ENCODE results near the gene CZIB. TPM values are rescaled to one million over a fixed set of nuclear protein-coding genes. Genes with fewer than 3 reads are reported as not detected.

Gene CZIB
- total RNA-seq, 1 donor from 2014 or later = 47.8 TPM

Other genes starting within 250 kb of the CZIB start
- 0.26 and 0.60 TPM in 2 replicates for gene PODN, start 158.4 kb downstream of the CZIB start, total RNA-seq
- not detected in 2 replicates for gene SLC1A7, start 78.0 kb downstream of the CZIB start, total RNA-seq
- gene CPT2, start 23.8 kb downstream of the CZIB start, total RNA-seq = 10.4 and 10.9 TPM in 2 replicates
- 56.3 and 78.5 TPM in 2 replicates for gene MAGOH, start 17.9 kb upstream of the CZIB start, total RNA-seq
- 43.5 and 59.7 TPM in 2 replicates for gene LRP8, start 107.4 kb upstream of the CZIB start, total RNA-seq
- gene DMRTB1, start 238.8 kb upstream of the CZIB start, total RNA-seq = not detected in 2 replicates

Measured in pulmonary artery endothelial cell (primary cell).